ENCODE results near the gene DYNC1I1.

DYNC1I1 gene

GRCh38 chr7:96085953-96086352 is 313.6 kb downstream of the DYNC1I1 start:
- ATAC-seq: no peak
- no peak for DNase-seq

DNA sequence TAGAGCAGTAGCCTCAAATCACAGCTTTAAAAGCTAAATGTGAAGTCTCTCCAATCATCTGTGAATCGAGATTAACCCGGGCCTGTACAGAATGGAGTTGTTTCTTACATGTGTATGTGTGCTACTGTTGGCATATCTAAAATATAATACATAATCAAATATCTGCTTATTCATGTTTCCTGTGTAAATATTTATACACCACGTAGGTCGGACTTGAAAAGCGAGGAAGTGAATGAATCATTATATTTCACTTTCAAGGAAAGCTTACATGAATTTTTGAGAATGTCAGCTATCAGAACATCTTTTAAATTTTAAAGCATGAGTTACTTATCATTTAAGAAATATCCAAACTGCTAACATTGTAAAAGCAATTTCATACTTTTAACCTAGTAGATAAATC is 316.2 kb downstream of the DYNC1I1 start:
- DNase-seq (no peak), ATAC-seq (no peak)

GRCh38 chr7:96089511-96089910 is 317.2 kb downstream of the DYNC1I1 start:
- no peak for ATAC-seq

GRCh38 chr7:96090756-96091155 is 318.4 kb downstream of the DYNC1I1 start:
- no peak for ATAC-seq
- no peak for DNase-seq

More at GRCh38 chr7:96089511-96089910, 317.2 kb downstream of the DYNC1I1 start:
- DNase-seq: no peak

DNA sequence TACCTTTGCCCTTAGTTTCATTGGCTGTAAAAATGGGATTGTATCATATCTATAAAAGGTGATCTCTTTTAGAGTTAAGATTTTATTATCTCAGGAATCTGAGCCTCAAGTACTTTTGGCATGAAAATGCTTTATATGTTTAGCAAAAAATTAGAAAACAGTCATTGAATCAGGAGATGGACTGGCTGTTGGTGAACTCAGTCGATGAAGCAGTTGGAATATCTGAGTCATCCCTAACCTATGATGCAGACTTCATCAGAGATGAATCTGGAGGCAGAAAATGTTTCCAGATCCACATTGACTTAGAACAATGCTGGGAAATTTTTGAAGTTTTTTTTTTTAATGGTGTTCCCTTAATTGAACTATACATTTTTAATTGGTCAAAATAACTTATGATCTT is 321.1 kb downstream of the DYNC1I1 start:
- no peak for DNase-seq
- ATAC-seq: no peak

DNA sequence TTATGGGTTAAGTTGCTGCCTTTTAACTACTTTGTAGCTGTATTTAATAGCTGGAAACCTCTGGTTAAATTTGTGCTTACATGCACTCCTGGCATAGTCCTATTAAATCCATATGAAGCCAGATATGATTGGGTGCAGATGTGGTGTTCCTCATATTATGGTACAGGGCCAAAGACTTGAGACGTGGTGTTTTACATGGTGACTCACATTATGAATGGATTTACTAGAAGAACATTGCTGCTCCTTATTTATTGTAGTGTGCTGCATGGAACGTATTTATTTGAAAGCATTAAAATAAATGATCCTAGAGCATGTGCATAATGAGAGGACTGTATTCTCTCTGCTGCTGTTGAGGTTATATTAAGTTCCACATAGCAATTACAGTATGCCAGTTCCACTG is 325.5 kb downstream of the DYNC1I1 start:
- no peak for ATAC-seq
- no peak for DNase-seq

- ATAC-seq (no peak), DNase-seq (no peak)
Measured at GRCh38 chr7:96100737-96101136, 328.4 kb downstream of the DYNC1I1 start.

DNA sequence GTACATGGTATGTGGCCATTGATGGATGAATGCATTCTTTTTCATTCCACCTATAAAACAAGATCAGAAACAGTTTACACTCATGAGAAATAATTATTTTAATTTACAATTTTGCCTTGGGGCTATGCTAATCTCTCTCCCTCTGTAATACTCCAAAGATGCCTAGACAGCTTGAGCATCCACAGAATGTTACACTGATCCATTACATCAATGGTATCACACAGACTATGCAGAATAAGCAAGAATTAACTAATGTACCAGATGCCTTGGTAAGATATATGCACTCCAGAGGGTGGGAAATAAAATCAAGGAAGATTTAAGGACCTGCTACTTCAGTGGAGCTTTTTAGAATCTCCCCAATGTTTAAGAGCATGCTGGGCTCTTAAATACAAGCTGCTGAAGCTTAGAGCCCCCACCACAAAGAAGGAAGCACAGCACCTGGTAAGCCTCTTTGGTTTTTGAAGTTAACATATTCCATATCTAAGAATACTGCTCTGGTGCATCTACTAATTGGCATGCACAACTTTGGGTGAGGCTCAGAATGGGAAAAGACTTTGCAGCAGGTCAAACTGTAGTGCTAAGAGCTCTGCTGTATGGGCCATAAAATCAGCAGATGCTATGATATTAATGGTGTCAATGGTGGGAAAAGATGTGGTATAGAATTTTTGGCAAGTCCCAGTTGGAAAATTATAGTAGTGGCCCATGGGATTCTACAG is 329.9 kb downstream of the DYNC1I1 start:
- DNase-seq (no peak), ATAC-seq (no peak)

DNA sequence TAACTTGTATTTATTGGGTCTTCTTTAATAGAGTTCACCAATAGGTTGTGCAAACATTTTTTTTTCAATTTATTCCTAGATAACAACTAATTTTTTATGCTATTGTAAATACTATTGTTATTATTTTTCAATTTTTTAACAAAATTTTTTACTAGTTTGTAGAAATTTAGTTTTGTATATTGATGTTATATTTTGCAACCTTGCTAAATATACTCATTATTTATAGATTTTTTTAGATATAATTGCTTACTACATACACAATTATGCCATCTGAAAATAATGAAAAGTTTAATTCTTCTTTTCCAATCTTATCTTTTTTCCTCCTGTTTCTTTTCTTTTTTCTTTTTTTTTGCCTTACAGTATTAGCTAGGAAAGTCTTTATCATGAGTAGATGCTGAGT is 332.6 kb downstream of the DYNC1I1 start:
- ATAC-seq (no peak), DNase-seq (no peak)

DNA sequence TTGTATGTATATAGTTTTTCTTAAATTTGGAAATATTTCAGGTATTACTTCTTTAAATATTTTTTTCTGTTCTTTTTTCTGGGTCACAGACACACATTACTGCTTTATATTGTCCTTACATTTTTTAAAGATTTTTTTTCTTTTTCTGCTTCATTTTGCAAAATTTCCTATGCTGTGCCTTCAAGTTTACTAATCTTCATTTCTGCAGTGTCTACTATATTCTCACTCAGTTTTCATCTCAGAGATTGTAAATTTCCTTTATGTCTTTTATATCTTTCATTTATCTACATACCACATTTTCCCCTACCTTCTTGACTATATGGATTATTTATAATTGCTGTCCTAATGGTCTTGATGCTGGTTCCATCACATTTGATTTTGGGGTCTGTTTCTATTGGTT is 339.1 kb downstream of the DYNC1I1 start:
- ATAC-seq (no peak), DNase-seq (no peak)

GRCh38 chr7:96114190-96114589 is 341.8 kb downstream of the DYNC1I1 start:
- ATAC-seq: no peak

DNA sequence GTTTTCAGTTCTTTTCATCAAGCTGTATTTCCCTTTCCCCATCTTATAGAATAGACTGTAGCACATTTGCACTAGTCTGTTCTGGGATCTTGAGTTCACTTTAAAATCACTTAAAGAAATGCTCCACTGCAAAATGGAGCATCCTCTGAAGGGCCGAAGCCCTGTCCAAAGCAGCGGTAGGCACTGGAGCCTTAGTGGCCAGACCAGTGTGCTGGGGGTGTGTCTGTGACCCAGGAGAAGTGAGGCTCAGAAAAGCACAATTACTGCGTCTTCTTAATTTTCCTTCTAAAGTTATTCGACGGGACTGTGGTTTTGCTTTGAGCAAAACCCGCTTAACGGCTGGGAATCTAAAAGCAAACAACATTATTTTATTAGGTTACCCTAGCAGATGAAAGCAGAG is 343.8 kb downstream of the DYNC1I1 start:
- ATAC-seq (no peak), DNase-seq (no peak)

More at GRCh38 chr7:96114190-96114589, 341.8 kb downstream of the DYNC1I1 start:
- no peak for DNase-seq

- DNase-seq (no peak), ATAC-seq (no peak)
Measured at GRCh38 chr7:96118449-96119001, 346.2 kb downstream of the DYNC1I1 start.

GRCh38 chr7:96120445-96121225 is 348.3 kb downstream of the DYNC1I1 start:
- no peak for DNase-seq
- ATAC-seq: no peak

- DNase-seq: no peak
- no peak for ATAC-seq
Measured at GRCh38 chr7:96121752-96122151, 349.4 kb downstream of the DYNC1I1 start.

- DNase-seq: no peak
- no peak for ATAC-seq
Measured at GRCh38 chr7:96122746-96123145, 350.4 kb downstream of the DYNC1I1 start.

- no peak for ATAC-seq
- no peak for DNase-seq
Measured at GRCh38 chr7:96126382-96126781, 354.0 kb downstream of the DYNC1I1 start.

DNA sequence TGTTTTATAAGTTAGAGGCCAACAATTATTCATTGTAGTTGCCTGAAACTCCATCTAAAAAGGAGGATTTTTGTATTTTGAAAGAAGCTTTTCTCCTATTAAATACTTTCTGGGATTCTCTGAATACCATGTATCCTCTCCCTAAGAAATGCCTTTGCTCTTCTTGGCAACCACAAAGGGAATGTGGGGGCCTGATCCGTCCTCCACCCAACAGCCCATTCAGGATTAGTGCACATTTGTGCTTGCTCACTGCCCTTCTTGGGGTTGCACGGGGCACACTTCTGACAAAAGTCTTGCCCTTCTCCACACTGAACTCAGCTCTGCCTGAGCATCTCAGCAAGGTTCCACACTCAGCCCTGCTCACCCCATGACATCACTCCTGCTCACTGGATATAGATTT is 355.4 kb downstream of the DYNC1I1 start:
- DNase-seq (no peak), ATAC-seq (no peak)

GRCh38 chr7:96131525-96131924 is 359.2 kb downstream of the DYNC1I1 start:
- ATAC-seq: no peak

GRCh38 chr7:96135241-96135640 is 362.9 kb downstream of the DYNC1I1 start:
- DNase-seq (no peak), ATAC-seq (no peak)

More at GRCh38 chr7:96131525-96131924, 359.2 kb downstream of the DYNC1I1 start:
- DNase-seq: no peak

- no peak for ATAC-seq
- no peak for DNase-seq
Measured at GRCh38 chr7:96136600-96137239, 364.4 kb downstream of the DYNC1I1 start.

DNA sequence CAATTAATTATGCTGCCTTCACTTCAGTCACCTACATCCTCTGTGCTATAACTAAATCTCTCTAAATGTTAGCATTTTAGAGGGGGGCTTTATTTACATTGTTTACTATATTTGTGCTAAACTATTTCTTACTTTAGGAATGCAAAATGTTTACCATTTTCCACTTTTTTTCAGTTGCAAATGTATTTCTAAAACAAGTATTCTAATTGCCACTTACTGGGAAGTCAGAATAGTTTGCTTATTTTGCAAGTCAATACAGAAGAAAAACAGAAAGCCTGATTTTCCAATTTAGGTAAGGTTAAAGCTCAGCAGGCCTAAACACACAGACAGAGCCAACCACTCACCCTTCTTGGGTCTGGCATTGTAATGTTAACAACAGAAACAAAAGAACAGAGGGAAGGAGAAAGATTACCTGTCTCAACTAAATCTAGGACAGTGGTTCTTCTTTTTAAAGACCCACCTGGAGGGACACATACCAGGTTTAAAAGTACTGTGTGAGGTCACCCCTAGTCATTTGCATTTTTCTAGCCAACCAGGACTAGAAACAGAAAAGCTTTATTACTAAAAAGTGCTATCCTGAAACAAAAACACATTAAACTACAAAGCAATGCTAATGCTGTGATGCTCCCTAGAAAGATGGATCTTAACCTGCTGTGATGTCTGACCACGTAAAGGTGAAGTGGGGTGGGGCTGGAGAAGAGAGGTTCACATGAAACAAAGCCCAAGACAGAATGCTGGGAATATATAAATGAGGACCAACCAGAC is 371.3 kb downstream of the DYNC1I1 start:
- ATAC-seq (no peak), DNase-seq (no peak)
